Brain microvascular endothelial cell (primary cell): ENCODE measurements around the gene NBAS.

Experiments
- DNase-seq: peaks from one replicate; pipeline ENCODE4 v3.0.0-alpha.2; 2020
- H3K27ac ChIP-seq: fragments of 250-450 bp; sonication (Bioruptor Pico); 2 replicates; pipeline ENCODE4 v1.5.1; 2020; ENCODE audit warnings: mild to moderate bottlenecking, moderate library complexity
- H3K27me3 ChIP-seq: fragments of 250-450 bp; sonication (Bioruptor Pico); replicated peaks from 2 replicates; pipeline ENCODE4 v1.5.1; 2020; ENCODE audit warnings: mild to moderate bottlenecking
- H3K36me3 ChIP-seq: fragments of 250-450 bp; sonication (Bioruptor Pico); replicated peaks from 2 replicates; pipeline ENCODE4 v1.5.1; 2020; ENCODE audit warnings: mild to moderate bottlenecking
- H3K4me3 ChIP-seq: 2 replicates; pipeline ENCODE4 v1.5.1; 2011; ENCODE audit warnings: low read depth, mild to moderate bottlenecking, control low read depth, low read length, moderate library complexity
- in situ Hi-C: cut with HindIII; loops from 2 replicates; pipeline ENCODE4 v1.10.0; 2017; ENCODE audit warnings: low sequenced_read_pairs, low pct_ligation_motif_present
- TF ChIP-seq, protein P1 (sequence below): IDR thresholded peaks from 2 replicates; pipeline ENCODE4 v1.5.1; 2011; ENCODE audit warnings: low read depth, mild to moderate bottlenecking, moderate library complexity, low read length, control low read depth, inconsistent platforms; ENCODE audit errors: missing control alignments

The NBAS gene

DNA sequence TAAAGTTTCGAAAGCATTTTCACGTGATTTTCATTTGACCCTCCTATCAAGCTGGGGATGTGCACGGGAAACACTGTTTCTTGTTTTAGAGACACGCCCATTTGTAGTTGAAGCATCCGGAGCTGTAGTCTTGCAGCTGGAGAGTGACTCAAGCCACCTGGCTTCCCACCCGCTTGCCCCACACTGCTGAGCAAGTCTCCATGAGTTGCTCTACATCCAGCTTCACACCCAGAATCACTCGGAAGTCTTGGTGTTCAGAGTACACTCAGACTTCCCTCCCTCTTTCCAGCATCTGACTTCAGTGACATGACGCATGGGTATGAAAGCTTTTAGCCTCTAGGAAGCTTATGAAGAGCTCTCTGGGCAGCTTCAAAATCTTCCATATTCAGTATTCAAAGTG lies 262.4 kb downstream of the NBAS start:
- Histone ChIP-seq H3K36me3 (peaks cover 2% of the 10 kb centered on the region), H3K27me3 (no peaks in the 10 kb centered on the region), H3K4me3 (no peak overlapping the region), H3K27ac (no peak overlapping the region)
- TF ChIP-seq, protein P1, sequence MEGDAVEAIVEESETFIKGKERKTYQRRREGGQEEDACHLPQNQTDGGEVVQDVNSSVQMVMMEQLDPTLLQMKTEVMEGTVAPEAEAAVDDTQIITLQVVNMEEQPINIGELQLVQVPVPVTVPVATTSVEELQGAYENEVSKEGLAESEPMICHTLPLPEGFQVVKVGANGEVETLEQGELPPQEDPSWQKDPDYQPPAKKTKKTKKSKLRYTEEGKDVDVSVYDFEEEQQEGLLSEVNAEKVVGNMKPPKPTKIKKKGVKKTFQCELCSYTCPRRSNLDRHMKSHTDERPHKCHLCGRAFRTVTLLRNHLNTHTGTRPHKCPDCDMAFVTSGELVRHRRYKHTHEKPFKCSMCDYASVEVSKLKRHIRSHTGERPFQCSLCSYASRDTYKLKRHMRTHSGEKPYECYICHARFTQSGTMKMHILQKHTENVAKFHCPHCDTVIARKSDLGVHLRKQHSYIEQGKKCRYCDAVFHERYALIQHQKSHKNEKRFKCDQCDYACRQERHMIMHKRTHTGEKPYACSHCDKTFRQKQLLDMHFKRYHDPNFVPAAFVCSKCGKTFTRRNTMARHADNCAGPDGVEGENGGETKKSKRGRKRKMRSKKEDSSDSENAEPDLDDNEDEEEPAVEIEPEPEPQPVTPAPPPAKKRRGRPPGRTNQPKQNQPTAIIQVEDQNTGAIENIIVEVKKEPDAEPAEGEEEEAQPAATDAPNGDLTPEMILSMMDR = no peak
- no peak for DNase-seq
- in situ Hi-C loops = no loop called here

DNA sequence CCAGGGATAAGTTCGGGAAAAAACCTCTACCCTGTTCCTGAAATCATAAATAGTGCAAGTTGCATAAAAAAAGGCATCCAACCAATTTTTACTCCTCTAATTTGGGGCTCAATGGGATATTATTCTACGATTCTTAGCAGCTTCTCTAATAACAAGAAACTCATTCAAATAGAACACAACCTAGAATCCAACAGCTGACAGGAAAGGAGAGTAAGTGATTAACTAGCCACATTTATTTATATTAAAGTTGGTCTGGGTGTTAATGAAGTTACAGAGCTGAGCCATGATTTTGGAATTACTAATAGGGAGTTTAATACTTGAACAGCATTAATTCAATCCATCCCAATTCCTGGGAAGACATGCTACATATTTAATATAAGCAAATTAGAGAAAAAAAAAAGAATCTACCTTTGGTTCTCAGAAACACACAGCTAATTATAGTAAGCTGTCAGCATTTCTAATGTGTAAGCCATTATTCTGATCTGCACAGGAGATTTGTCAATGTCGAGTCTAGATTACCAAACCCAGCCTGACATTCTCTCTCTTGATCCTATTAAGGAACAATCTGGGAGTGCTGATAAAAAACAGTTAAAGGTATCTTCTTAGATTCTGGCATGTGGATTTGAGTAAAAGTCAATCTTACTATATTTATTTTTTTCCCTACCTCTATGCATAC lies 267.7 kb downstream of the NBAS start:
- in situ Hi-C loops = no loop called here
- DNase-seq = no peak
- peaks cover 5% of the 10 kb centered on the region for H3K36me3 ChIP-seq

DNA sequence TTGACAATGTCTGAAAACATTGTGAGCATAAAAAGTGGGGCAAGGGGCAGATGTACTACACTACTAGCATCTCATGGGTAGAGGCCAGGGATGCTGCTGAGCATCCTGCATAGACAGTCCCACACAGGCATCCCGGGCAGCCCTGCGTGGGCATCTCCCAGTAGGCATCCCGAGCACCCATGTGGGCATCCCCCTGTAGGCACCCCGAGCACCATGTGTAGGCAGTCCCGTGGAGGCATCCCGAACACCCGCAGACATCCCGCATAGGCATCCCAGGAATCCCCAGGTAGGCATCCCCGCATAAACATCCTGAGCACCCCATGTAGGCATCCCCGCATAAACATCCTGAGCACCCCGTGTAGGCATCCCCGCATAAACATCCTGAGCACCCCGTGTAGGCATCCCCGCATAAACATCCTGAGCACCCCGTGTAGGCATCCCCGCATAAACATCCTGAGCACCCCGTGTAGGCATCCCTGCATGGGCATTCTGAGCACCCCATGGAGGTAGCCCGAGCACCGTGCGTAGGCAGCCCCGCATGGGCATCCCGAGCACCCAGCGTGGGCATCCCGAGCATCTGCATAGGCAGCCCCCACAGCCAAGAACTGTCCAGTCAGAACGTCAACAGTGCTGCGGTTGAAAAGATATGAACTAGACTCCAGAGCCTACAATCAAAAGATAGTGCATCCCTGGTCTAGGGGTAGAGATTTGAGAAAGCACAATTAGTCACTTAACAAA lies 273.5 kb downstream of the NBAS start:
- Histone ChIP-seq H3K27me3 (no peaks in the 10 kb centered on the region), H3K36me3 (peaks cover 8% of the 10 kb centered on the region), H3K4me3 (no peak overlapping the region), H3K27ac (no peak overlapping the region)
- DNase-seq = no peak
- in situ Hi-C loops = no loop called here
- TF ChIP-seq, protein P1 = no peak

More for the DNA sequence above, 267.7 kb downstream of the NBAS start:
- Histone ChIP-seq H3K4me3 (no peak overlapping the region), H3K27me3 (no peaks in the 10 kb centered on the region), H3K27ac (no peak overlapping the region)
- TF ChIP-seq, protein P1 = no peak

DNA sequence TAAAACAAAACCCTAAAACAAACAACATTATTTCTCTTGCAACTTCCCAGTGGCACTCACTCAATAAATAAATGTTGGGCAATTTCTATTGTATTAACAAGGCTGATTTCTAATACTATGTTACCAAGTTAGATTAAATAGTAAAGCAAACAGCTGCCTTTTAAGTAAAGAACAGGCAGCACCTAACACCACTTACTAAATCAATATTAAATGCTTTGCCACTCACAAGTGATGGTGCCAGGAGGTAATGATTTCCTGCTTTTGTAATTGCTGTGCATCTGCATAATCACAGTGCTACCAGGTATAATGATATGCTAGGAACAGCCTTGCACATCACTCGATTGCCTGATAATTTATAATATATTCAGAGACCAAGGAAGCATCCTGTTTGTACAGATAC lies 276.5 kb downstream of the NBAS start:
- H3K27me3 ChIP-seq = no peaks in the 10 kb centered on the region
- H3K4me3 ChIP-seq = no peak overlapping the region
- H3K36me3 ChIP-seq = peaks cover 3% of the 10 kb centered on the region
- no peak for DNase-seq
- TF ChIP-seq, protein P1 = no peak
- in situ Hi-C loops = no loop called here
- no peak overlapping the region for H3K27ac ChIP-seq

DNA sequence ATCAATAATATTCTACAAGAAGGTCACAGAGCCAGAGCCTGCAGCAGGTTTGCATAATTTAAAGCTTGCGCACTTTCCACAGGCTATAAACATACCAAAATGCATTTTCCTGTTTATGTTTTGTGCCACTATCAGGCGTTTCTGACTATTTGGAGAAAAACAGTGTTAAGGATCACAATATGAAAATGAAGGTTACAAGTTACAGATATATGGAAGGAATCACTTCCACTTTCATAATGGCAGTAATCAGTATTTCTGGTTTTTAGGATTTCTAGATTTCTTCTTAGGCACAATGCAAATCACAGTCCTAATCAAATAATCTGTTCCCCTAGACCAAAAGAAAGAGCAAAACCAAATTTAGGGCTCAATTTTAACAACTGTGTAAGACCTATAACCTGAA lies 279.5 kb downstream of the NBAS start:
- TF ChIP-seq, protein P1 = no peak
- Histone ChIP-seq H3K27me3 (no peaks in the 10 kb centered on the region), H3K4me3 (no peak overlapping the region), H3K27ac (no peak overlapping the region), H3K36me3 (peaks cover 3% of the 10 kb centered on the region)
- DNase-seq = no peak
- in situ Hi-C loops = no loop called here
